ENCODE results near the gene SREK1IP1. TPM values are rescaled to one million over a fixed set of nuclear protein-coding genes. Genes with fewer than 3 reads are reported as not detected.

Gene SREK1IP1
- total RNA-seq, 1 experiment from 2014 or later, result 25.5 TPM

DNA sequence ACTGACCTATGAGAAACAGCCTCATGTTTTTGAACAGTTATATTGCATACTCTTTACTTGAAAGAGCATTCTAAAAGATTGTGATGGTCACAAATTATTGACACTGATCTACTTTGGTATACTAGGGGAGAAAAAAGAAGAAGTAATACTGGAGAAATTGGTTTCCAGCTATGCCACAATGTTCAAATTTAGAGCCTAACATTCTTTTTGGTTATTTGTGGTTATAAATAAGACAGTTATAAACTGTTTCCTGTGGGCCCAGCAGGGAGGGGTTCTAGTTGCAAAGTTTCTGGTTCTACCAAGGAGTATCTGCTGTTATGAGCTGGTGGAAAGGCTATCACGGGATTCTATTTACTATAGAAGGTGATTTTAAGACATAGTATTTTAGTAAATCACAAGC is 5.0 kb upstream of the SREK1IP1 start:
- H3K4me1 ChIP-seq (ENCODE audit: control insufficient read depth in 1 of 2, insufficient read depth in 2 of 2, low read length in 2 of 2), result peaks cover 6 to 8% of the 10 kb centered on the region in 2 experiments; a peak in 3 of 4 replicates
- H3K9ac ChIP-seq (ENCODE audit: low read length), result no peak overlapping the region
- no peak for TF ChIP-seq POLR2AphosphoS5 (IDR thresholded peaks at IDR 0.05; ENCODE audit: low read depth, low read length)
- TF ChIP-seq EZH2 (IDR thresholded peaks at IDR 0.05), result no peak
- TF ChIP-seq POLR2A (IDR thresholded peaks at IDR 0.05; ENCODE audit: borderline replicate concordance, extremely low read depth, insufficient read depth, insufficient read length), result no peak
- no peak for TF ChIP-seq RAD21 (IDR thresholded peaks at IDR 0.05; ENCODE audit: low read depth)
- TF ChIP-seq EZH2phosphoT487 (IDR thresholded peaks at IDR 0.05; ENCODE audit: borderline replicate concordance), result no peak
- intact Hi-C loops (cut with micrococcal nuclease), result no loop called here
- H3K27ac ChIP-seq (ENCODE audit: low read depth, low read length), result no peak overlapping the region
- no peak overlapping the region for H3K4me3 ChIP-seq (replicated peaks in 1 of 2; ENCODE audit: low read depth in 1 of 2, low read length in 2 of 2)
- DNase-seq (ENCODE audit: low read depth, low spot score) (no peak), ATAC-seq (no peak)
- CTCF ChIA-PET, result no interaction called here
- H3K9me3 ChIP-seq (ENCODE audit: control insufficient read depth in 1 of 2, insufficient read depth in 1 of 2, low read depth in 1 of 2, low read length in 2 of 2), result no peaks in the 10 kb centered on the region
- RAD21 ChIA-PET (ENCODE audit: low non-redundant PET in 1 of 2, low total read pairs in 2 of 2, uncharacterized antibody in 2 of 2, unreplicated experiment in 2 of 2), result no interaction called here
- H4K20me1 ChIP-seq (ENCODE audit: insufficient read depth), result no peaks in the 10 kb centered on the region; the same call in 1 of the 2 replicates
- no peaks in the 10 kb centered on the region for H3K9me2 ChIP-seq (ENCODE audit: insufficient read depth)
- POLR2A ChIA-PET, result interaction anchor here (1.2 kb wide), 1 partner anchor 20 kb away, joined by 4 read pairs; no protein-coding TSS in a partner anchor
- H3K36me3 ChIP-seq (ENCODE audit: control insufficient read depth in 1 of 2, insufficient read depth in 2 of 2, low read length in 2 of 2), result no peaks in the 10 kb centered on the region; a peak in 2 of 4 replicates
- no peak overlapping the region for H3K4me2 ChIP-seq (ENCODE audit: low read length)
- BruUV-seq (replicated peaks), result no TSS peak
- H3K79me2 ChIP-seq (ENCODE audit: insufficient read depth, low read length), result peaks cover 37% of the 10 kb centered on the region
- H3K27me3 ChIP-seq (ENCODE audit: insufficient read depth, low read length), result no peaks in the 10 kb centered on the region
- H2AFZ ChIP-seq (ENCODE audit: low read depth, low read length, poor library complexity, severe bottlenecking), result no peak overlapping the region

DNA sequence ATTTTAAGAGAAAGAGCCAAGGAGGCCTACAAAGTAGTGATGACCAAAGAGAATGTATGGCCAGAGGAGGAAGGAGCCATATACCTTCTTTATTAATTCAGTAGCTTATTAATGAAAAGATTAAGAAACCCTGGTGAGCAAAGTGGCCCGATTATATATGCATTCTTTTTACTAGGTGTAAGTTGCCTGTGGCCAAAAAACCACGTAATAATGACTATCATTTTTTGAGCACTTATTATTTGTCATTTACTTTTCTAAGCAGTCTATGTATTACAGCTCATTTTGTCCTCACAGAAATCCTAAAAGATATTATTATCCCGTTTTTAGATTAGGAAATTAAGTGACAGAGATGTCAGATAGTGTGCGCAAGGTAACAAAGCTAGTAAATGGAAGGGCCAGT is 3.2 kb upstream of the SREK1IP1 start:
- Histone ChIP-seq H3K9me2 (ENCODE audit: insufficient read depth) (no peaks in the 10 kb centered on the region), H3K9ac (ENCODE audit: low read length) (no peak overlapping the region), H3K4me3 (replicated peaks in 1 of 2; ENCODE audit: low read depth in 1 of 2, low read length in 2 of 2) (no peak overlapping the region), H2AFZ (ENCODE audit: low read depth, low read length, poor library complexity, severe bottlenecking) (no peak overlapping the region), H4K20me1 (ENCODE audit: insufficient read depth) (no peaks in the 10 kb centered on the region), H3K27ac (ENCODE audit: low read depth, low read length) (no peak overlapping the region), H3K4me1 (ENCODE audit: control insufficient read depth in 1 of 2, insufficient read depth in 2 of 2, low read length in 2 of 2) (peaks cover 13 to 18% of the 10 kb centered on the region in 2 experiments; a peak in 3 of 4 replicates), H3K79me2 (ENCODE audit: insufficient read depth, low read length) (peaks cover 50% of the 10 kb centered on the region), H3K36me3 (ENCODE audit: control insufficient read depth in 1 of 2, insufficient read depth in 2 of 2, low read length in 2 of 2) (no peaks in the 10 kb centered on the region; a peak in 2 of 4 replicates), H3K27me3 (ENCODE audit: insufficient read depth, low read length) (no peaks in the 10 kb centered on the region), H3K4me2 (ENCODE audit: low read length) (no peak overlapping the region), H3K9me3 (ENCODE audit: control insufficient read depth in 1 of 2, insufficient read depth in 1 of 2, low read depth in 1 of 2, low read length in 2 of 2) (no peaks in the 10 kb centered on the region)
- BruUV-seq (replicated peaks), result no TSS peak
- RAD21 ChIA-PET (ENCODE audit: low non-redundant PET in 1 of 2, low total read pairs in 2 of 2, uncharacterized antibody in 2 of 2, unreplicated experiment in 2 of 2), result no interaction called here
- CTCF ChIA-PET, result no interaction called here
- intact Hi-C loops (cut with micrococcal nuclease), result no loop called here
- DNase-seq (ENCODE audit: low read depth, low spot score) (no peak), ATAC-seq (no peak)
- TF ChIP-seq RAD21 (IDR thresholded peaks at IDR 0.05; ENCODE audit: low read depth) (no peak), POLR2A (IDR thresholded peaks at IDR 0.05; ENCODE audit: borderline replicate concordance, extremely low read depth, insufficient read depth, insufficient read length) (no peak), ATF3 (IDR thresholded peaks at IDR 0.05) (no peak), SIN3A (IDR thresholded peaks at IDR 0.05; ENCODE audit: low read depth) (no peak), ZFX (IDR thresholded peaks at IDR 0.05) (no peak), YY1 (IDR thresholded peaks at IDR 0.05; ENCODE audit: extremely low read depth, insufficient replicate concordance, low read depth, low read length) (no peak), POLR2AphosphoS5 (IDR thresholded peaks at IDR 0.05; ENCODE audit: low read depth, low read length) (no peak), CBX3 (IDR thresholded peaks at IDR 0.05; ENCODE audit: low read depth) (no peak), SP1 (IDR thresholded peaks at IDR 0.05; ENCODE audit: low read depth) (no peak), EZH2 (IDR thresholded peaks at IDR 0.05) (no peak), EZH2phosphoT487 (IDR thresholded peaks at IDR 0.05; ENCODE audit: borderline replicate concordance) (no peak), ZNF274 (IDR thresholded peaks at IDR 0.05; ENCODE audit: low read depth, low read length) (no peak), CEBPB (IDR thresholded peaks at IDR 0.05; ENCODE audit: low read depth) (no peak)
- TF ChIP-seq, protein P1, sequence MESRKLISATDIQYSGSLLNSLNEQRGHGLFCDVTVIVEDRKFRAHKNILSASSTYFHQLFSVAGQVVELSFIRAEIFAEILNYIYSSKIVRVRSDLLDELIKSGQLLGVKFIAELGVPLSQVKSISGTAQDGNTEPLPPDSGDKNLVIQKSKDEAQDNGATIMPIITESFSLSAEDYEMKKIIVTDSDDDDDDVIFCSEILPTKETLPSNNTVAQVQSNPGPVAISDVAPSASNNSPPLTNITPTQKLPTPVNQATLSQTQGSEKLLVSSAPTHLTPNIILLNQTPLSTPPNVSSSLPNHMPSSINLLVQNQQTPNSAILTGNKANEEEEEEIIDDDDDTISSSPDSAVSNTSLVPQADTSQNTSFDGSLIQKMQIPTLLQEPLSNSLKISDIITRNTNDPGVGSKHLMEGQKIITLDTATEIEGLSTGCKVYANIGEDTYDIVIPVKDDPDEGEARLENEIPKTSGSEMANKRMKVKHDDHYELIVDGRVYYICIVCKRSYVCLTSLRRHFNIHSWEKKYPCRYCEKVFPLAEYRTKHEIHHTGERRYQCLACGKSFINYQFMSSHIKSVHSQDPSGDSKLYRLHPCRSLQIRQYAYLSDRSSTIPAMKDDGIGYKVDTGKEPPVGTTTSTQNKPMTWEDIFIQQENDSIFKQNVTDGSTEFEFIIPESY (IDR thresholded peaks at IDR 0.05; ENCODE audit: extremely low read depth, insufficient replicate concordance, low read length), result no peak
- TF ChIP-seq, protein P2, sequence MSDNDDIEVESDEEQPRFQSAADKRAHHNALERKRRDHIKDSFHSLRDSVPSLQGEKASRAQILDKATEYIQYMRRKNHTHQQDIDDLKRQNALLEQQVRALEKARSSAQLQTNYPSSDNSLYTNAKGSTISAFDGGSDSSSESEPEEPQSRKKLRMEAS (IDR thresholded peaks at IDR 0.05), result no peak
- POLR2A ChIA-PET, result no interaction called here
